Memory B cell (primary cell): Measurements from ENCODE around the gene AAR2.
A peak's percentile ranks its signal among the peaks of the same experiment; 100 is the strongest.

Experiments
- ATAC-seq: fragments of 150-1000 bp; cut with Tn5 transposase; 2 replicates; pipeline ENCODE4 v1.10.0; 2021; ENCODE audit warnings: low read depth, mild to moderate bottlenecking, moderate library complexity
- DNase-seq, 2 donors: peaks; one replicate each; pipeline ENCODE4 v3.0.0; 2022; ENCODE audit warnings: low spot score in 2 of 2
- H3K27ac Mint-ChIP-seq: one replicate; pipeline ENCODE4 v1.8.0; 2022; ENCODE audit warnings: mild to moderate bottlenecking, moderate library complexity, mixed read lengths
- H3K27me3 Mint-ChIP-seq: one replicate; pipeline ENCODE4 v1.8.0; 2022; ENCODE audit warnings: mixed read lengths
- H3K36me3 Mint-ChIP-seq: one replicate; pipeline ENCODE4 v1.8.0; 2022; ENCODE audit warnings: mild to moderate bottlenecking, mixed read lengths
- H3K4me1 Mint-ChIP-seq: one replicate; pipeline ENCODE4 v1.8.0; 2022; ENCODE audit warnings: mixed read lengths
- H3K4me3 Mint-ChIP-seq: one replicate; pipeline ENCODE4 v1.8.0; 2022; ENCODE audit warnings: mild to moderate bottlenecking, moderate library complexity, mixed read lengths
- H3K9me3 Mint-ChIP-seq: one replicate; pipeline ENCODE4 v1.8.0; 2022; ENCODE audit warnings: mixed read lengths

AAR2 gene, protein sequence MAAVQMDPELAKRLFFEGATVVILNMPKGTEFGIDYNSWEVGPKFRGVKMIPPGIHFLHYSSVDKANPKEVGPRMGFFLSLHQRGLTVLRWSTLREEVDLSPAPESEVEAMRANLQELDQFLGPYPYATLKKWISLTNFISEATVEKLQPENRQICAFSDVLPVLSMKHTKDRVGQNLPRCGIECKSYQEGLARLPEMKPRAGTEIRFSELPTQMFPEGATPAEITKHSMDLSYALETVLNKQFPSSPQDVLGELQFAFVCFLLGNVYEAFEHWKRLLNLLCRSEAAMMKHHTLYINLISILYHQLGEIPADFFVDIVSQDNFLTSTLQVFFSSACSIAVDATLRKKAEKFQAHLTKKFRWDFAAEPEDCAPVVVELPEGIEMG

DNA sequence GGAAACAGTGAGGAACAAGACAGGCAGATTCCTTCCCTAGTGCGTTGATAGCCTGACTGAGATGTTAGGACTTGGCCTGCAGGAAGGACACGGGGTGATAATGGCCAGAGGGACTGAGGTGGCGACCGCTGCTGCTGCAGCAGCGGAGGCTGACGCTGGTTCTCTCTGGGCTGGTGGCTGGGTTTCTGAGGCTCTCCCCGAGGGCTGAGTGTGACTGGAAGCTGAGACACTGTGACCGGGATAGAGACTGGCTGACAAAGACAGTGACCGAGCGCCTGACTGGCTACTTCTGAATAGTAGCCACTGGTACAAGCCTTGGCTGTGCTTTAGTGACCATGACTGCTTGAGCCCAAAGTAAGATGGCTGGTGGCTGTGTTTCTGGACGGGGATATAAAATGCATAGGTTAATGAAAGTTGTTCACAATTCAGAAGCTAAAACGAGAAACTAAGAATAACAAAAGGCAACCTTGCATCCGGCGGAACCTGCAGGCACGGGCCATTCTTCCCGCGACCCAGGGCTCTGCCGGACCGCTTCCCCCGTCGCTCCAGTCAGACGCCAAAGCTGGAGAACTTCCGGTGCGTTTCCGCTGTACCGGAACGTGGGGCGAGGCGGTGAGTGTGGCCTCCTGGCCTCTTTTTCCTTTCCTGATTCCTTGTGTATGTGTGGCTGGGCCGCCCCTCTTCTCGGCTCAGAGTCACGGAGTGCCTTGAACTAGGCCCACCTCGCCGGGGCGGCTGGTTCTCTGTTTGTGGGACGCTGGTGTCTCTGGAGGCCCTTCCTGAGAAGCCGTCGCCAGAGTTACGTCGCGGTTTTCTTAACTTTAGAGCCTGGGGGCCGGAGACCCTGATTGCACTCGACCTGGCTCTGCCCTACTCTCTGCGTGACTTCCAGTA, at the start of gene AAR2:
Gene AAR2 (plus strand): TSS at position 587 of the 894 bp plus-strand sequence. CDS start 3,391 bp downstream, outside the sequence.
- peak within 1 kb of the TSS; percentile 92 for H3K27ac Mint-ChIP-seq
- H3K4me1 Mint-ChIP-seq = peaks cover 15% of the 10 kb centered on the region
- peak within 1 kb of the TSS; percentile 92 for H3K4me3 Mint-ChIP-seq
- peaks cover 2% of the 10 kb centered on the region for H3K36me3 Mint-ChIP-seq
- H3K9me3 Mint-ChIP-seq = no peaks in the 10 kb centered on the region
- DNase-seq = peak; percentile 62 to 68
- H3K27me3 Mint-ChIP-seq = peaks cover 8% of the 10 kb centered on the region
- peak; percentile 94 for ATAC-seq

DNA sequence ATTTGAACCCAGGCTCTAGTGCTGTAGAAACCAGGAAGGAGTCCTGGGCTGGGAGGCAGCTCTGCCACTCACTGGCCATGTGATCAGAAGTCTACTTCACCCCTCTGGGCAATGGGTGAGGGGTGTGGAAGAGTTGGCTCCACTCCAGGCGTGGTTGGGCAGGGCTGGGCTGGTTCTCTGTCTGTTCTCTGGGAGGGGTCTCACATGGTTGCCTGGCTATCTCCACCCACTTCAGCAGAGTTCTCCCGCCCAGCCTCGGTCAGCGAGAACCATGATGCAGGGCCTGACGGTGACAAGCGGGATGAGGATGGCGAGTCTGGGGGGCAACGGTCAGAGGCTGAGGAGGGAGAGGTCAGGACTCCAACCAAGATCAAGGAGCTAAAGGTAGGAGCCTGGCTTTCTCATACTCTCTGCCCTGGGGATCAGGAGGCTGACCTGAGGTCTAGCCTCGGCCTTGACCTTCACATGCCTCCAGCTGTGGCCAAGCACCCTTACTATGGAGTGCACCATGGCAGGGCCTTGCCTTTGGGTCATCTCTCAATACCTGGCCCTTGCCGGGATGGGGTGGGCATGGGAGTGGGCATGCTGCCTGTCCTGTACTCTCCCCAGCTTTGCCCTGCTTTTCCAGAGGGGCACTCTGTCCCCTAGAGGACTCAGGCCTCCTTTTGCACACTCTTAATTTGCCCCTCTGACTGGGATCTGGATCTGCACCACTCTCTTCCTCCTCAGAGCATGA, 42.1 kb upstream of the AAR2 start:
- ATAC-seq = no peak
- Mint-ChIP-seq H3K4me1 (no peaks in the 10 kb centered on the region), H3K36me3 (no peaks in the 10 kb centered on the region), H3K9me3 (no peaks in the 10 kb centered on the region), H3K4me3 (no peak overlapping the region), H3K27me3 (peaks cover 16% of the 10 kb centered on the region), H3K27ac (no peak overlapping the region)
- DNase-seq = no peak

DNA sequence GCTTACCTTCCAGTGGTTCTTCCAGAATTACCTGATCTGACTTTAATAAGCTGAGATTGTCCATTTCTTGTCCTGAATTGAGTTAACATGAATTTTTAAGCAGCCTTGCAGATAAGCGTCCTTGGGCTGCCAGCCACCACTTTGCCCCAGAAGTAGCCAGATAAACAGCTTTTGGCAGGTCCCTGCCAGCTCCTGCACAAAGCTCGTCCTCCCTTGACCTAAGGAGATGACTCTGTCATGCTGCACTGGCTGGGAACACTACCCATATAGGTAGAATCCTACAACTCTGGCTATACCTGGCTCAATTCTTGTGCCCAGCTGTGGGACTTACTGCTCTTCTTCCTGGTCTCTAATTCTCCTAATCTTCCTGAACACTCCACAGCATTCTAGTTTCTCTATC, 39.6 kb upstream of the AAR2 start:
- Mint-ChIP-seq H3K9me3 (no peaks in the 10 kb centered on the region), H3K4me3 (no peak overlapping the region), H3K27ac (no peak overlapping the region), H3K27me3 (peaks cover 16% of the 10 kb centered on the region), H3K4me1 (peaks cover 3% of the 10 kb centered on the region), H3K36me3 (no peaks in the 10 kb centered on the region)
- no peak for DNase-seq
- ATAC-seq = no peak

DNA sequence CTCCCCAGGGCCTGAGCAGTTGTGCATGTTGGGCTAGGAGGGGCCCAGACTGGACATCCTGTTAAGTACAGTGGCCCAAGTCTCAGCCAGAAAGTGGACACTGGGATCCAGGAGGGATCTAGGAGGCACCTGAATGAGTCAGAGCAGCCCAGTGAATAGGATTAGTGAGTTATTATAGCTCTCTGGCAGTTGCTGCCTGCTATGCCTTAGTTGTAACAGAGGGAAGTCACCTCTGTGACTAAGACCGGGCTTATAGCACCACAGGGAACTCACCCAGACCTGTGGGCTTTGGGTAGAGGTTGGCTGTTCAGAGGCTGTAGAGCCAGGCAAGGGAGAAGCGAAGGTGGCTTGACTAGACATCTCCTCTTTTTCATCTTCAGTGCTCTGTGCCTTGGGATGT, 39.0 kb upstream of the AAR2 start:
- no peak for ATAC-seq
- Mint-ChIP-seq H3K36me3 (no peaks in the 10 kb centered on the region), H3K9me3 (no peaks in the 10 kb centered on the region), H3K27ac (no peak overlapping the region), H3K27me3 (peaks cover 16% of the 10 kb centered on the region), H3K4me3 (no peak overlapping the region), H3K4me1 (peaks cover 3% of the 10 kb centered on the region)
- no peak for DNase-seq

DNA sequence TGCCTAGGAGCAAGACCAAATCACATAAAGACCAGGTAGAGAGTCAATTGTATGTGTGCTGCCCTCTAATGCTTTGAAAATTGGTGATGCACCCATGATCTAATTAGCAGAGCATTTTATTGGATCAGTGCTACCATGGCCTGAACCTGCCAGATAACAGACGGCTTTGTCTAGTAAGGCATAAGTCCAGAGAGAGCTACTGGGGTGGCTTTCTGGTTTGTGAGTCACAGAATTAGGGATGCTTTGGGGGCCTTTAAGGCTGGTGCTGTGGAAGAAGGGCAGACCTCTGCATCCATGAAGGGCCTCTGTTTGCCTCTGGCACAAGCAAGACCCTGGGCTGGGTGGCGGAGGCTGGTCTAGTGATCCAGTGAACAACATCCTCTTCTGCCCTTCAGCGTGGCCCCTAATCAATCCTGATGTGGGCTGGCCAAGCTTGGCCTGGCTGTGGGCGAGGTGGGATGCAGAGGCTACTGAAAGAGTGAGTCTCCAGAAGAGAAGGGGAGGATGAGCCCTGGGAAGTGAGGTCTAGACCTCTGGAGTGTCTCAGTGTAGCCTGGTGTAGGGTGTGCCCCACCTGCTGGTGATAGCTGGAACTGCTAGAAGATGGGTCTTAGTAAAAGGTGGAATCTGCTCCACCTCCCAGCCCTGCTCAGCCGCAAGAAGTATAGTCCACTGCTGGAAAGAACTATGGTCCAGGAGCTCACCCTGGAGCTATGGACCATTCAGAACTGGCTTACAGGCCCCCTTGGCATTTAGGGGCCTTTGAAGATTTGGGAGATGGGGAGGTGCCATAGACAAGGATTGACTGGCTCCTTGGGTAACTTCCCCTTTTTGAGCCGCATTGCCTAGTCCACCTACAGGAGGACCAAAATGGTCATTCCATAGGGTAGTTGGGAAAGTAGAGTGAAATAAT, 36.7 kb upstream of the AAR2 start:
- Mint-ChIP-seq H3K27ac (no peak overlapping the region), H3K36me3 (no peaks in the 10 kb centered on the region), H3K27me3 (peaks cover 16% of the 10 kb centered on the region), H3K4me3 (peak overlapping the region; percentile 52), H3K4me1 (peaks cover 5% of the 10 kb centered on the region), H3K9me3 (no peaks in the 10 kb centered on the region)
- ATAC-seq (peak; percentile 73), DNase-seq (peak; percentile 72 to 79)

DNA sequence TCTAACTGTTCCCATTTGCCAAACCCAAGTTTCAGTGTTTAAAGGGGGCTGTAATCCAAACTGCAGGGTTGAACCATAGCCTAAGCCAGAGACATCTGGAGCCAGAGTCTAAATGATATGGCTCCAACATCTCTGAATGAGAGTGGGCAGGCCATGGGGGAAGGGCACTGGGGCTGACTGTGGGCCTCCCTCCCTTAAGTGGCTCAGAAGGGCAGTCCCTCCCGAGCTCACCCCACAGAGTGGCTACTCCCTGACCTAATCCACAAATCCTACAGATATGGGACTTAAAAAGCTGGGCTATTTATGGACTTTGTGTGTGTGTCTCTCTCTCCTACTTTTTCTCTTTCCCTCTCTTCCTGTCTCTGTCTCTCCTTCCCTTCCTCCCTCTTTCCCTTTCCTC, 35.8 kb upstream of the AAR2 start:
- Mint-ChIP-seq H3K9me3 (no peaks in the 10 kb centered on the region), H3K4me1 (peaks cover 5% of the 10 kb centered on the region), H3K36me3 (no peaks in the 10 kb centered on the region)

DNA sequence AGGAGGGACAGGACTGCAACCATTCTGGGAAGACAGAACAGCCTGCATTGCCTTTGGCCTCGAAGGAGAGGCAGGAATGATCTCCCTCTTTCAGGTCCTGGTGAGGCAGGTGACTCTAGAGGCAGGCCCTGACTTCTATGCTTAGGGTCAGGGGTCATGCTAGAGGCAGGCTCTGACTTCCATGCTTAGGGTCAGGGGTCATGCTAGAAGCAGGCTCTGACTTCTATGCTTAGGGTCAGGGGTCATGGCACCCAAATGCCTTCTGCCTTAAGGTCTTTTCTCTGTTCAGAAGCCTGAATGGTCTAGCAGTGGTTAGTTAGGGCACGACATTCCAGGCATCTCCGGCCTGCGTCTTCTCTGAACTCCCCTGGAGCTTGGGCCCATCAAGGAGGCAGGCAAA, 35.1 kb upstream of the AAR2 start:
- no peaks in the 10 kb centered on the region for H3K9me3 Mint-ChIP-seq
- no peaks in the 10 kb centered on the region for H3K36me3 Mint-ChIP-seq
- DNase-seq (no peak), ATAC-seq (no peak)
- H3K27me3 Mint-ChIP-seq = peaks cover 7% of the 10 kb centered on the region
- no peak overlapping the region for H3K27ac Mint-ChIP-seq
- no peak overlapping the region for H3K4me3 Mint-ChIP-seq
- peaks cover 5% of the 10 kb centered on the region for H3K4me1 Mint-ChIP-seq

More for the DNA sequence above, 35.8 kb upstream of the AAR2 start:
- DNase-seq = no peak
- no peak for ATAC-seq
- Mint-ChIP-seq H3K27ac (no peak overlapping the region), H3K27me3 (peaks cover 10% of the 10 kb centered on the region), H3K4me3 (no peak overlapping the region)

DNA sequence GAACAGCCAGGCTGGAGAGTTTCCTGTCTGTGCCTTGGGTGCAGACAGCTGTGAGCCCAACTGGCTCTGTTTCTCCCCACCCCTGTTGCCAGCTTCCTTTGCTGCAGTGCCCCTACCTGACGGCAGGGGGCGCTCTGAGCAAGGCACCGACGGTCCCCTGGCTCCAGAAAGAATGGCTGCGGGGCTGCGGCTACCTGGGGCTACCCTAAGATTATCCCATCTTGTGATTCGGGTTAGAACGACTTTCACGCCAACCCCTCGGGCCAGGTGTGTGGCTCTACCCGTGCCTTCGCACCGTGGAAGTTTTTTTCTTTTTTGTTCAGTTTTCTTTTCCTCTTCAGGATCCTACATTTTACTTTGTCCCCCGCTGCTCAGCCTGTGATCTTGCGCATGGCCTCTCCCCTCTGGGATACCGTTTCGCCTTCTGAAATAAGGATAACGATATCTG, 33.4 kb upstream of the AAR2 start:
- Mint-ChIP-seq H3K4me1 (peaks cover 5% of the 10 kb centered on the region), H3K36me3 (no peaks in the 10 kb centered on the region), H3K9me3 (no peaks in the 10 kb centered on the region), H3K4me3 (peak overlapping the region; percentile 80), H3K27ac (peak overlapping the region; percentile 39), H3K27me3 (peaks cover 3% of the 10 kb centered on the region)
- ATAC-seq (peak; percentile 78), DNase-seq (peak; percentile 73 to 85)

DNA sequence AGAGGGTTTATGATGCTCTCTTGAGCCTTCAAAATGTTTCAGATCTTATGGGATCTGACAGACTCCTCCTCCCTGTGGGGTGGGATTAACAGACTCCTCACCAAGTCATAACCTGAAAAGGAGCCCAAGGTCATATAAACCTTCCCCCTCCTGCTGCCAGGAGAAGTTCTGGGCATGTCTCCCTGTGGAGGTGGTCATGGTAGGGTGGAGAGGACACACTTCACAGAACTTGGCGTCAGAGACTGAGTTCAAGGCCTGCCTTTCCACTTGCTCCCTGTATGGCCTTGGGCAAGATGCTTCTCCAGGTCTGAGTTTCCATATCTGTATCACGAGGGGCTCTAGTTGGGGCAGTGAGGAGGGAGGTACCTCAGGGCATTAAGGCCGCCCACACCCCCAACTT, 32.4 kb upstream of the AAR2 start:
- no peaks in the 10 kb centered on the region for H3K9me3 Mint-ChIP-seq
- H3K4me1 Mint-ChIP-seq = peaks cover 5% of the 10 kb centered on the region
- H3K36me3 Mint-ChIP-seq = no peaks in the 10 kb centered on the region
- no peak overlapping the region for H3K27ac Mint-ChIP-seq
- H3K4me3 Mint-ChIP-seq = no peak overlapping the region
- DNase-seq (no peak), ATAC-seq (no peak)
- peaks cover 4% of the 10 kb centered on the region for H3K27me3 Mint-ChIP-seq

DNA sequence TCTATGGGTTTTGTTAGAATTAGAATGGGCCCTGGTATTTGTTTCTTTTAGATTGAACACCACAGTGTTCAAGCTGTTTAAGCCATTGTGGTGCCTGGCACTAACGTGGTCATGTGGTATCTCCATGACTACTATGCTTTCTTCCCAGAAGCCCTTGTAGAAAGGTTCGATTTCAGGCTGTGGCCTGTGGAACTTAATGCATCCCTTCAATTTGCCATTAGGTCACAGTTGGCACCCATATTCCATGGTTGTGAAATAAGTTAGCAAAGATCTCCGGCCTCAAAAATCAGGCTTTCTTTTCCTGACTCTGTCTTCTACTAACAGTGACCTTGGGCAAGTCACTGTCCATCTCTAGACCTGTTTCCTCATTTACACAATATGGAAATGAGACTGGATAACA, 31.3 kb upstream of the AAR2 start:
- Mint-ChIP-seq H3K4me1 (peaks cover 2% of the 10 kb centered on the region), H3K27me3 (peaks cover 4% of the 10 kb centered on the region), H3K4me3 (no peak overlapping the region), H3K27ac (no peak overlapping the region), H3K36me3 (no peaks in the 10 kb centered on the region), H3K9me3 (no peaks in the 10 kb centered on the region)
- no peak for DNase-seq
- no peak for ATAC-seq

DNA sequence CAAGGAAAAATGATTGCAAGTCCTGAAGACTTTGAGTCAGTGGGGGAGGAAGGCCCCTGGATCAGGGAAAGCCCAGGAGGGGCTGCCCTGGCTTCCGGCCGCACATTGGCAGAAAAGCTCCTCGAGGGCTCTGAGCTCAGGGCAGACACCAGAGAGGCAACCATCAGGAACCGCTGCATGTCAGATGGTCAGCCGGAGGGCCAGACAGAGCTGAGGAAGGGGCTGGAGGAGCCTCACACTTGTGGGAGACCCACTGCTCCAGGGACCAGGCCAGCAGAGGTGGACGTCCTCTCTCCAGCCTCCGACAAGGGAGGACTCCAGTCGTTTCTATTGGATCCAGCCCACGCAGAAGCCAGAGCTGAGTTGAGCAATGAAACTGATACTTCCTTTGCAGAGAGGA, 30.2 kb upstream of the AAR2 start:
- ATAC-seq = no peak
- Mint-ChIP-seq H3K4me3 (no peak overlapping the region), H3K4me1 (peaks cover 2% of the 10 kb centered on the region), H3K27me3 (peaks cover 4% of the 10 kb centered on the region), H3K36me3 (no peaks in the 10 kb centered on the region), H3K27ac (no peak overlapping the region), H3K9me3 (no peaks in the 10 kb centered on the region)
- DNase-seq = no peak

DNA sequence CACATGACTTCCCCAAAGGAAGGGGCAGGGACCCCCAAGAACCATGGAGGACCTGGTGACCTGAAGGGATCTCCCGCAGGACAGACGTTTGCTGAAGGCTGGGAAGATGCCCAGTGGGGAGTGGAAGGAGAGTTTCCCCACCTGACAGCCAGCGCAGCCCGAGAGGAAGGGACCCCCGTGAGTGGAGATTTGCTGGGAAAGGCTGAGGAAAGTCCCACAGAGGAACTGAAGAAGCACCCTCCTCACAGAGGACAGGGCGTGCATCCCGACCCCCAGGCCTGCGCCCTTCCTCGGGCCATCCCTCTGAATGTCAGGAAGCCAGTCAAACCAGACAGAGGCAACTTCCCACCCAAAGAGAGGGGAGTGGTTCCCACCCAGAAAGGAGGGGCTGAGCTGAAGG, 29.6 kb upstream of the AAR2 start:
- H3K9me3 Mint-ChIP-seq = no peaks in the 10 kb centered on the region
- H3K27ac Mint-ChIP-seq = no peak overlapping the region
- ATAC-seq (no peak), DNase-seq (no peak)
- no peaks in the 10 kb centered on the region for H3K36me3 Mint-ChIP-seq
- H3K4me3 Mint-ChIP-seq = no peak overlapping the region
- peaks cover 2% of the 10 kb centered on the region for H3K4me1 Mint-ChIP-seq
- H3K27me3 Mint-ChIP-seq = peaks cover 4% of the 10 kb centered on the region

DNA sequence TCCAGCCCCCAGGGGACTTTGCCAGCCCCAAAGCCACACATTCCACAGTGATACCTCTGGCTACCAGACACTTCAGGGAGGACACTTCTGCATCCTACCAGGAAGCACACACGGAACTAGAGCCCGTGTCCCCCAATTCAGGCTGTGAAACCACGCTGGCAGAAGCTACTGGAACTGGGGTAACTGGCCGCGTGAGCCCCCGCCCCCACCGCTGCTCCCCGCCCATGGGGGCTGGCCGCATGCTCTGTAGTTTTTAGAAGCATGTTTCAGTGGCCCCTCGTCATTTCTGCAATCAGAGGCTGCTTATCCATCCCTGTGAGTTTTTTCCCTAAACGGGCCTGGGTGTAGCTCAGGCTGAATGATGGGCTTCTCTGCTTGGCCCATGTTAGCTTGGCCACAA, 28.7 kb upstream of the AAR2 start:
- Mint-ChIP-seq H3K9me3 (no peaks in the 10 kb centered on the region), H3K27me3 (peaks cover 4% of the 10 kb centered on the region), H3K4me3 (no peak overlapping the region), H3K4me1 (peaks cover 2% of the 10 kb centered on the region), H3K27ac (no peak overlapping the region), H3K36me3 (no peaks in the 10 kb centered on the region)
- ATAC-seq (no peak), DNase-seq (no peak)
